Lower lobe of right lung (tissue), 2 donors: ENCODE measurements around the gene NTHL1. TPM values are rescaled to one million over a fixed set of nuclear protein-coding genes. Genes with fewer than 3 reads are reported as not detected.
"Not testable (repeated sequence)": the region's sequence is repeated elsewhere in the genome, so short reads cannot be mapped to it uniquely, and the experiment has no call there.

Experiments
- ATAC-seq, 2 donors: fragments of 200-7000 bp; cut with Tn5 transposase; one replicate each; pipeline ENCODE4 v1.9.1; 2020 to 2022; ENCODE audit warnings: mild to moderate bottlenecking in 2 of 2, moderate library complexity in 2 of 2
- DNase-seq: peaks from one replicate; pipeline ENCODE4 v3.0.0-alpha.2; 2020
- H3K27ac ChIP-seq: fragments of 200-600 bp; one replicate; pipeline ENCODE4 v1.8.0; 2022
- H3K27me3 ChIP-seq: fragments of 200-600 bp; one replicate; pipeline ENCODE4 v1.8.0; 2022; ENCODE audit warnings: low read depth
- H3K36me3 ChIP-seq: fragments of 200-600 bp; one replicate; pipeline ENCODE4 v1.8.0; 2022; ENCODE audit warnings: mild to moderate bottlenecking
- H3K4me1 ChIP-seq: fragments of 200-600 bp; one replicate; pipeline ENCODE4 v1.8.0; 2022
- H3K4me3 ChIP-seq: fragments of 200-600 bp; one replicate; pipeline ENCODE4 v1.8.0; 2022; ENCODE audit warnings: mild to moderate bottlenecking
- H3K9me3 ChIP-seq: fragments of 200-600 bp; one replicate; pipeline ENCODE4 v1.8.0; 2022
- intact Hi-C: fragments of 100-400 bp; cut with DNase I; formaldehyde crosslinking; loops from one replicate; pipeline ENCODE4 v1.11.0; 2022
- total RNA-seq: library from RNA; stranded (reverse); fragmentation: NEBNext Ultra II Directional; extraction: Animal tissue kit (Norgen Biotek cat#: 25700); gene quantifications from one replicate; pipeline ENCODE4 v1.2.1, GENCODE V29; 2021
- TF ChIP-seq, protein P1 (sequence below): fragments of 200-600 bp; IDR thresholded peaks from one replicate; pipeline ENCODE4 v1.8.0; 2022; ENCODE audit warnings: antibody characterized with exemption, mild to moderate bottlenecking
- donor health status: DM: no; HTN: yes; CAD: no; lungs with severe emphysema.

The NTHL1 gene
- total RNA-seq, 1 donor from 2014 or later = 24.3 TPM

DNA sequence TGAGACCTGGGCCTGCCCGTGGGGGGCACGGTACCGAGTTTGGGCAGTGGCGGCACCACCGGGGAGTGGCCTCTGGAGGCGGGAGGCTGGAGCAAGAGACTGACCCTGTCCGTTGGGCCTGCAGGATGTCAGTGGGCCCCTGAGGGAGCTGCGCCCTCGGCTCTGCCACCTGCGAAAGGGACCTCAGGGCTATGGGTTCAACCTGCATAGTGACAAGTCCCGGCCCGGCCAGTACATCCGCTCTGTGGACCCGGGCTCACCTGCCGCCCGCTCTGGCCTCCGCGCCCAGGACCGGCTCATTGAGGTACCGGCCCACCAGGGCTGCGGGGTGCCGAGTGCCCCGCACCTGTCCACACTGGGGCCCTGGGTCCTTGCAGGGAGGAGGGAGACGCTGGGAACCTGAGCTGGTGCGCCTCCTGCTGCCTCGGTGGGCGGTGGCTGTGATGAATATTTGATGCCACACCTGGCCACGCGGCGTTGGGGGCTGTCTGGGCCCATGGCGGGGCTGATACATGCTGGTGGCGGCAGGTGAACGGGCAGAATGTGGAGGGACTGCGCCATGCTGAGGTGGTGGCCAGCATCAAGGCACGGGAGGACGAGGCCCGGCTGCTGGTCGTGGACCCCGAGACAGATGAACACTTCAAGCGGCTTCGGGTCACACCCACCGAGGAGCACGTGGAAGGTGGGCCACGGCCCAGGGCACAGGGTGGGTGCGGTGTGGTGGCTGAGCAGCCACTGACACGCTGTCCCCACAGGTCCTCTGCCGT, 11.3 kb downstream of the NTHL1 start:
- Histone ChIP-seq H3K9me3 (no peaks in the 10 kb centered on the region), H3K4me3 (peak overlapping the region; percentile 55), H3K27me3 (no peaks in the 10 kb centered on the region), H3K4me1 (peaks cover 91% of the 10 kb centered on the region), H3K36me3 (peaks cover 33% of the 10 kb centered on the region), H3K27ac (peak overlapping the region; percentile 92)
- intact Hi-C loops = no loop called here
- TF ChIP-seq, protein P1, sequence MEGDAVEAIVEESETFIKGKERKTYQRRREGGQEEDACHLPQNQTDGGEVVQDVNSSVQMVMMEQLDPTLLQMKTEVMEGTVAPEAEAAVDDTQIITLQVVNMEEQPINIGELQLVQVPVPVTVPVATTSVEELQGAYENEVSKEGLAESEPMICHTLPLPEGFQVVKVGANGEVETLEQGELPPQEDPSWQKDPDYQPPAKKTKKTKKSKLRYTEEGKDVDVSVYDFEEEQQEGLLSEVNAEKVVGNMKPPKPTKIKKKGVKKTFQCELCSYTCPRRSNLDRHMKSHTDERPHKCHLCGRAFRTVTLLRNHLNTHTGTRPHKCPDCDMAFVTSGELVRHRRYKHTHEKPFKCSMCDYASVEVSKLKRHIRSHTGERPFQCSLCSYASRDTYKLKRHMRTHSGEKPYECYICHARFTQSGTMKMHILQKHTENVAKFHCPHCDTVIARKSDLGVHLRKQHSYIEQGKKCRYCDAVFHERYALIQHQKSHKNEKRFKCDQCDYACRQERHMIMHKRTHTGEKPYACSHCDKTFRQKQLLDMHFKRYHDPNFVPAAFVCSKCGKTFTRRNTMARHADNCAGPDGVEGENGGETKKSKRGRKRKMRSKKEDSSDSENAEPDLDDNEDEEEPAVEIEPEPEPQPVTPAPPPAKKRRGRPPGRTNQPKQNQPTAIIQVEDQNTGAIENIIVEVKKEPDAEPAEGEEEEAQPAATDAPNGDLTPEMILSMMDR = no peak
- no peak for DNase-seq
- ATAC-seq = peak in 1 of 2 donors; percentile 0

DNA sequence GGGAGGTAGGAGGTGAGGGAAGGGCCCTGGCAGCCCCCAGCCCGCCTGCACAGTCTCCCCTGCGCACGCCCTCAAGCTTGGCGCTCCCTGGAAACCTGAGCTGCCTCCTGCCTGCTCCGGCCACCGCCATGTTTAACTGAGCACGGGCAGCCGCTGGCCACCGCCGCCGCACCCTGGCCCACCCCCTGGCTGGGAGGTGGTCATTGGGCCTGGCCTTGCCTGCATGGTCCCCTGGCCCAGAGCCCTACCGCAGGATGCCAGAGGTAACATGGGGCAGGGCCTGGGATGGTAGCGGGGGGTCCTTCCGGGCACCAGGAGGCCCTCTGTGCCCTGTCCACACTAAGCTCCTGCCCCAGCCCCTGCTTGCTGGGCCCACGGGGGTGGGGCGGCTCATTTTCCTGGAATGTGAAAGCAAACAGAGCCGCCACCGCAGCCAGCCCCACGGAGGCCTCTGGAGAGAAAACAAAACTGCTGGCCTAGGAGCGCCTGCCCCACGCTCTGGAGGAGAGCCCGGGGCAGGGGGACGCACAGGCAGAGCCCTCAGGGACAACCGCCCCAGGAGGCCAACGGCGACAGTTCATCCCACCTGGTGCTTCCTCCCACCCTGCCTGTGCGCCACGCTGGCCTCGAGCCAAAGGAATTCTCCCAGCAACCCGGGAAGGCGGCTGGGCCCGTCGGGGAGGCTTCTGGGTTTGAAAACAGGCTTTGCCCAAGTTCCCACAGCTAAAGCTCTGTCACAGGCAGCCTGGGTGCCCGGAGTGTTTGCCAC, 12.0 kb downstream of the NTHL1 start:
- no peaks in the 10 kb centered on the region for H3K27me3 ChIP-seq
- no peaks in the 10 kb centered on the region for H3K9me3 ChIP-seq
- DNase-seq = peak; percentile 89
- intact Hi-C loops = no loop called here
- H3K4me1 ChIP-seq = peaks cover 87% of the 10 kb centered on the region
- peak overlapping the region; percentile 55 for H3K4me3 ChIP-seq
- ATAC-seq = peak; percentile 56 to 73
- peak overlapping the region; percentile 92 for H3K27ac ChIP-seq
- TF ChIP-seq, protein P1 = no peak
- peaks cover 38% of the 10 kb centered on the region for H3K36me3 ChIP-seq

DNA sequence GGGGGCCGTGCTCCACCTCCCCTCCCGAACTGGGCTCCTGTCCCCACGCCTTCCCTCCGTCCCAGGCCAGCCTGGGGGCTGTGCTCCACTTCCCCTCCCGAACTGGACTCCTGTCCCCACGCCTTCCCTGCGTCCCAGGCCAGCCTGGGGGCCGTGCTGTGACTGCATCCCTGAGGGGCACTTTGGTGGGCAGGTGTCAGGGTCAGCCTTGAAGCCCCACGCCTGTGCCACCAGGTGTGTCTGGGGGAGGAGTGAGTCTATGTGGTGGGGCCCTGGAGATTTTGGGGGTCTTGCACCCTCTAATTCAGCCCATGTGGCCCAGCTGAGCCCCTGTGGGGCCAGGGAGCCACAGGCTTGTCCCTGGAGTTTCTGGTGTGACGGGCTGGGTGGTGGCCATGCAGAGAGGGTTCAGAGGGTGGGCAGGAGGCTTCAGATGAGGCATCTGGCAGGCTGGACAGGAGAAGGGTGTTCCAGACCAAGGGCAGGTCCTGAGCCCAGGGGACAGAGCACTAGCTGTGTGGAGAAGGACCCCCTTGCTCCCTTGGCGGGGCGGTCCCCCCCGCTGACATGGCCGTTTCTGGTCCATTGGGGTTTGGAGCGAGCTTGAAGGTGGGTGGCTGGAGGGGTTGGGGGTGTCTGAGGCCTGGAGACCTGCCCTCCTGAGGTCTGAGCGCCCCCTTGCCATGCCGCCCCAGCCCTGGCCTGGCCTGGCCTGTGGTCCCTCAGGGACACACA, 12.8 kb downstream of the NTHL1 start:
- intact Hi-C loops = no loop called here

DNA sequence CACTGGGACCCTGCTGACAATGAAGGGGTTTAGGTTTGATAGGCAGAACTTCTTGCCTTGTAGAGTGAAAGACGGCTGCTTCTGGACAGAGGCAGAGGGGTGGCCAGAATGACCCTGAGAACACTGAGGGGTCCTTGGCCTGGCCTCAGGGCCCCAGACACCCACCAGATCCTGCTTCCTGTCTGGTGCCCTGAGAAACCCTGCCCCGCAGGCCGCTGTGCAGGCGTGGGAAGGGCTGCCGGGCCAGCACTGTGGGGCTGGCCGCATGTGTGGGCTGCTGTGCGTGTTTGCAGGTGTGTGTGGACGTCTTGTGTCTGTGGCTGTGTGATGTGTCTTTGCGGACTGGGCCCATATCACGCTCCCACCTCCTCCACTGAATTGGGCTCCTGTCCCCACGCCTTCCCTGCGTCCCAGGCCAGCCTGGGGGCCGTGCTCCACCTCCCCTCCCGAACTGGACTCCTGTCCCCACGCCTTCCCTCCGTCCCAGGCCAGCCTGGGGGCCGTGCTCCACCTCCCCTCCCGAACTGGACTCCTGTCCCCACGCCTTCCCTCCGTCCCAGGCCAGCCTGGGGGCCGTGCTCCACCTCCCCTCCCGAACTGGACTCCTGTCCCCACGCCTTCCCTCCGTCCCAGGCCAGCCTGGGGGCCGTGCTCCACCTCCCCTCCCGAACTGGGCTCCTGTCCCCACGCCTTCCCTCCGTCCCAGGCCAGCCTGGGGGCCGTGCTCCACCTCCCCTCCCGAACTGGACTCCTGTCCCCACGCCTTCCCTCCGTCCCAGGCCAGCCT, 13.5 kb downstream of the NTHL1 start:
- H3K27me3 ChIP-seq, H3K9me3 ChIP-seq, DNase-seq, ATAC-seq, intact Hi-C loops: not testable (repeated sequence)
- Histone ChIP-seq H3K4me3 (peak overlapping the region; percentile 84), H3K36me3 (peaks cover 48% of the 10 kb centered on the region), H3K4me1 (peaks cover 87% of the 10 kb centered on the region), H3K27ac (peak overlapping the region; percentile 92)

More for the DNA sequence above, 12.8 kb downstream of the NTHL1 start:
- Histone ChIP-seq H3K27me3 (no peaks in the 10 kb centered on the region), H3K9me3 (no peaks in the 10 kb centered on the region), H3K36me3 (peaks cover 45% of the 10 kb centered on the region), H3K4me1 (peaks cover 87% of the 10 kb centered on the region), H3K4me3 (peak overlapping the region; percentile 55), H3K27ac (peak overlapping the region; percentile 92)
- ATAC-seq = no peak
- TF ChIP-seq, protein P1 = no peak
- DNase-seq = no peak

DNA sequence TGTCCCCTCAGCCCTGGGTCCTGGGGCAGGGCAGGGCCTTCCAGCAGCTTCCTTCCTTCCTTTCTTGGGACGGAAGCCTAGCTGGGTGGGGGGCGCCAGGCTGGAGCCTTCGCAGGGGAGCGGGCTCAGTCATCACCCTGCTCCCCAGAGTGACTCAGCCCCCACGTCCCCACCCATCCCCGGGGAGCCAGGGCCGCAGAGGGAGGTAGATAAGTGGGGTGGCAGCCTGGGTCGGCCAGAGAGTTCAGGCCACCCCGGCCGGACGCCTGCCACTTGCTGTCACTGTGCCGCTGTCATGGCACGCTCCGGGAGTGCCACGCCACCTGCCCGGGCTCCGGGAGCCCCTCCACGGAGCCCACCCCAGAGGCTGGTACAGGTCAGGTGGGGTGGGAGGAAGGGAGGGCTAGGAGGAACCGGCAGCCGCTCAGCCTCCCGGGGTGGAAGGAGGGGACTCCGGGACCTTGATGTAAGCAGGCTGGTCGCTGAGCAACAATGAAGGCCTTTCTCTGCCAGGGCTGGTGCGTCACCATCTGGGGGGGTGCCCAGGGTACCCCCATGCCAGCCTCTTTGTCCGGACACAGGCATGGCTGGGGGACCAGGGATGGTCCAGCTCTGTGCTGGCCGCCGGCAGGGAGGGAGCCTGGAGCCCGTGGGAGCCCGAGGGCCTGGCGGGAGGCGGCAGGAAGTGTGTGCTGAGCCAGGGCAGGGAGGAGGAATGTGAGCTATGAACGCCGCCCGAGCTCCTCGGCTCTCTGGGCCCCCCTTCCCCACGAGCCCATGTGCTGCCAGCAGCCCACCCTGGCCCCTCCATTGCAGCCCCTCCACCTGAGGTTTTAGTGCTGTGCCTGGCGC, 14.4 kb downstream of the NTHL1 start:
- DNase-seq (no peak), ATAC-seq (peak; percentile 63)
- H3K27me3 ChIP-seq = no peaks in the 10 kb centered on the region
- intact Hi-C loops = no loop called here
- H3K27ac ChIP-seq = peak overlapping the region; percentile 92
- TF ChIP-seq, protein P1 = no peak
- no peaks in the 10 kb centered on the region for H3K9me3 ChIP-seq
- H3K36me3 ChIP-seq = peaks cover 43% of the 10 kb centered on the region
- peaks cover 87% of the 10 kb centered on the region for H3K4me1 ChIP-seq
- H3K4me3 ChIP-seq = peak overlapping the region; percentile 84
